Peyer's patch (tissue), 4 donors: ENCODE measurements around the gene ENOX2.
"Not testable (repeated sequence)": the region's sequence is repeated elsewhere in the genome, so short reads cannot be mapped to it uniquely, and the experiment has no call there.

Source experiments
- CTCF ChIP-seq, 6 experiments: fragments of 450-650 bp in 4 of 6; fragments of 200-600 bp in 2 of 6; sonication (generic) in 1 of 6; IDR thresholded peaks; one replicate each; pipeline ENCODE4 v1.5.1; 2017 to 2019; ENCODE audit warnings: antibody characterized with exemption in 6 of 6, mild to moderate bottlenecking in 3 of 6, moderate library complexity in 1 of 6
- POLR2A ChIP-seq, 2 donors: fragments of 450-650 bp; IDR thresholded peaks; one replicate each; pipeline ENCODE4 v1.5.1; 2017; ENCODE audit warnings: antibody characterized with exemption in 2 of 2, mild to moderate bottlenecking in 2 of 2, moderate library complexity in 2 of 2

GRCh38 chrX:130918498-130918897 is 15.5 kb upstream of the ENOX2 start:
- TF ChIP-seq CTCF, POLR2A (IDR thresholded peaks at IDR 0.05): not testable (repeated sequence)
